H1 (cell line): ENCODE results near the gene DGKI. TPM values are rescaled to one million over a fixed set of nuclear protein-coding genes. Genes with fewer than 3 reads are reported as not detected.

ENCODE experiments used
- CTCF ChIA-PET: fragments of 300-600 bp; sonication (Branson Sonifier 250); formaldehyde crosslinking; loops from one replicate; lab custom pipeline; 2021; ENCODE audit not compliant: partially characterized antibody; lab: Charles Lee
- POLR2A ChIA-PET: fragments of 300-600 bp; sonication (Branson Sonifier 250); formaldehyde crosslinking; loops from one replicate; lab custom pipeline; 2021; ENCODE audit warnings: inconsistent platforms; ENCODE audit not compliant: partially characterized antibody; lab: Charles Lee
- DNase-seq, 2 experiments: peaks; one replicate each; pipeline versions ENCODE4 v3.0.0 to v3.0.0-alpha.2; 2010 to 2022; ENCODE audit warnings: low spot score in 2 of 2, low read depth in 1 of 2, mixed read lengths in 1 of 2
- FAIRE-seq: peaks from 2 replicates; lab custom pipeline; 2011; peaks lifted over from hg19 to GRCh38; lab: Jason Lieb, UNC
- H2AFZ ChIP-seq: 2 replicates; pipeline ENCODE4 v1.8.1; 2012; ENCODE audit warnings: low read length, inconsistent platforms
- H2AK5ac ChIP-seq: 2 replicates; pipeline ENCODE4 v1.6.1; 2013; ENCODE audit warnings: low read depth, low read length
- H2BK120ac ChIP-seq: replicated peaks from 2 replicates; pipeline ENCODE3; 2013; ENCODE audit warnings: low read depth, low read length, inconsistent platforms
- H2BK12ac ChIP-seq: 2 replicates; pipeline ENCODE4 v1.6.1; 2013; ENCODE audit warnings: low read depth, low read length
- H2BK15ac ChIP-seq: 2 replicates; pipeline ENCODE4 v1.6.1; 2013; ENCODE audit warnings: low read length
- H2BK20ac ChIP-seq: 2 replicates; pipeline ENCODE4 v1.6.1; 2013; ENCODE audit warnings: low read length
- H2BK5ac ChIP-seq: 2 replicates; pipeline ENCODE4 v1.6.1; 2013; ENCODE audit warnings: low read depth, low read length
- H3K14ac ChIP-seq: 2 replicates; pipeline ENCODE4 v1.6.1; 2013; ENCODE audit warnings: inconsistent platforms; ENCODE audit not compliant: insufficient read length
- H3K18ac ChIP-seq: 2 replicates; pipeline ENCODE4 v1.6.1; 2013; ENCODE audit warnings: low read length; ENCODE audit errors: extremely low read depth
- H3K23ac ChIP-seq: 2 replicates; pipeline ENCODE4 v1.6.1; 2013; ENCODE audit warnings: inconsistent platforms; ENCODE audit not compliant: insufficient read length
- H3K23me2 ChIP-seq: 2 replicates; pipeline ENCODE4 v1.6.1; 2013; ENCODE audit warnings: low read depth, low read length
- H3K27ac ChIP-seq: 2 replicates; pipeline ENCODE4 v1.6.1; 2011; ENCODE audit warnings: low read depth, low read length, inconsistent platforms
- H3K27me3 ChIP-seq, 4 experiments: replicated peaks in 1 of 4; 1 replicate in 1 of 4; 2 replicates in 3 of 4; pipeline versions ENCODE4 v1.6.1 to v1.8.1; 2011 to 2013; ENCODE audit warnings: low read length in 3 of 4, mild to moderate bottlenecking in 3 of 4, inconsistent platforms in 2 of 4, mixed read lengths in 2 of 4, moderate library complexity in 1 of 4; ENCODE audit not compliant: control insufficient read depth in 3 of 4, insufficient read depth in 3 of 4; ENCODE audit errors: extremely low read depth in 1 of 4
- H3K36me3 ChIP-seq, 4 experiments: 2 replicates each; pipeline versions ENCODE4 v1.6.1 to v1.8.1; 2011 to 2013; ENCODE audit warnings: mild to moderate bottlenecking in 4 of 4, low read length in 3 of 4, moderate library complexity in 2 of 4, control low read depth in 1 of 4, inconsistent platforms in 1 of 4; ENCODE audit not compliant: insufficient read depth in 4 of 4, control insufficient read depth in 2 of 4
- H3K4ac ChIP-seq: replicated peaks from 2 replicates; pipeline ENCODE3; 2013; ENCODE audit warnings: low read length, low read depth, mixed read lengths, inconsistent platforms; ENCODE audit not compliant: insufficient read length
- H3K4me1 ChIP-seq, 4 experiments: replicated peaks in 1 of 4; 1 replicate in 1 of 4; 2 replicates in 3 of 4; pipeline versions ENCODE4 v1.6.1 to v1.8.1; 2011 to 2013; ENCODE audit warnings: low read length in 3 of 4, inconsistent platforms in 2 of 4, mixed read lengths in 1 of 4; ENCODE audit not compliant: insufficient read depth in 4 of 4, control insufficient read depth in 3 of 4
- H3K4me2 ChIP-seq, 2 experiments: 2 replicates each; pipeline versions ENCODE4 v1.6.1 to v1.8.1; 2011 to 2013; ENCODE audit warnings: low read depth in 2 of 2, low read length in 2 of 2, control low read depth in 1 of 2, inconsistent platforms in 1 of 2, mild to moderate bottlenecking in 1 of 2; ENCODE audit not compliant: insufficient read depth in 1 of 2
- H3K4me3 ChIP-seq, 4 experiments: fragments of 200-600, 300-600 bp in 1 of 4; sonication (generic), shearing (Covaris generic), sonication (Bioruptor Twin) in 1 of 4; 2 replicates each; pipeline versions ENCODE4 v1.5.1 to v1.8.1; 2011 to 2016; ENCODE audit warnings: low read length in 4 of 4, low read depth in 3 of 4, control low read depth in 2 of 4, inconsistent platforms in 2 of 4, mild to moderate bottlenecking in 2 of 4, mixed read lengths in 1 of 4, moderate library complexity in 1 of 4; ENCODE audit not compliant: insufficient read depth in 2 of 4; ENCODE audit errors: extremely low read depth in 1 of 4
- H3K56ac ChIP-seq: replicated peaks from 2 replicates; pipeline ENCODE3; 2013; ENCODE audit warnings: low read depth, mild to moderate bottlenecking, mixed read lengths, low read length, inconsistent platforms; ENCODE audit not compliant: insufficient read length
- H3K79me1 ChIP-seq: 2 replicates; pipeline ENCODE4 v1.6.1; 2013; ENCODE audit warnings: low read depth, low read length, control low read depth
- H3K79me2 ChIP-seq, 2 experiments: 2 replicates each; pipeline versions ENCODE4 v1.6.1 to v1.8.1; 2012 to 2013; ENCODE audit warnings: low read length in 2 of 2, mild to moderate bottlenecking in 2 of 2, inconsistent platforms in 1 of 2; ENCODE audit not compliant: insufficient read depth in 2 of 2, control insufficient read depth in 1 of 2
- H3K9ac ChIP-seq, 4 experiments: replicated peaks in 1 of 4; 1 replicate in 1 of 4; 2 replicates in 3 of 4; pipeline versions ENCODE4 v1.6.1 to v1.8.1; 2011 to 2013; ENCODE audit warnings: low read depth in 3 of 4, low read length in 3 of 4, control low read depth in 2 of 4, mild to moderate bottlenecking in 2 of 4, moderate library complexity in 2 of 4, inconsistent platforms in 1 of 4; ENCODE audit errors: extremely low read depth in 1 of 4
- H3K9me3 ChIP-seq, 2 experiments: 2 replicates each; pipeline versions ENCODE4 v1.6.1 to v1.8.1; 2012 to 2013; ENCODE audit warnings: mild to moderate bottlenecking in 2 of 2, moderate library complexity in 2 of 2, control low read depth in 1 of 2, inconsistent platforms in 1 of 2, low read depth in 1 of 2, low read length in 1 of 2, mixed read lengths in 1 of 2; ENCODE audit not compliant: insufficient read depth in 2 of 2
- H4K20me1 ChIP-seq, 2 experiments: replicated peaks in 1 of 2; 2 replicates each; pipeline versions ENCODE3 to v1.8.1; 2011 to 2013; ENCODE audit warnings: inconsistent platforms in 2 of 2, low read length in 2 of 2, mild to moderate bottlenecking in 1 of 2; ENCODE audit not compliant: insufficient read depth in 2 of 2, control insufficient read depth in 1 of 2
- H4K5ac ChIP-seq: 2 replicates; pipeline ENCODE4 v1.6.1; 2013; ENCODE audit warnings: low read length, low read depth, mixed read lengths, inconsistent platforms; ENCODE audit not compliant: insufficient read length
- H4K8ac ChIP-seq: 2 replicates; pipeline ENCODE4 v1.8.0; 2013; ENCODE audit warnings: mild to moderate bottlenecking, moderate library complexity, low read length, inconsistent platforms; ENCODE audit not compliant: insufficient read depth; ENCODE audit errors: extremely low read depth
- H4K91ac ChIP-seq: replicated peaks from 2 replicates; pipeline ENCODE3; 2013; ENCODE audit warnings: low read length, mixed read lengths, inconsistent platforms; ENCODE audit not compliant: insufficient read length
- BCL11A ChIP-seq, 2 experiments: IDR thresholded peaks; one replicate each; pipeline ENCODE4 v1.6.1; 2011; ENCODE audit warnings: low read depth in 2 of 2, low read length in 2 of 2, mild to moderate bottlenecking in 2 of 2
- BRCA1 ChIP-seq: IDR thresholded peaks from 2 replicates; pipeline ENCODE4 v1.6.1; 2012; ENCODE audit warnings: low read depth, low read length, improper control_type of control experiment
- CEBPB ChIP-seq: IDR thresholded peaks from 2 replicates; pipeline ENCODE4 v1.6.1; 2012; ENCODE audit warnings: low read depth, low read length
- CTBP2 ChIP-seq: IDR thresholded peaks from 2 replicates; pipeline ENCODE4 v1.7.0; 2011; ENCODE audit warnings: borderline replicate concordance, mild to moderate bottlenecking, moderate library complexity, mixed read lengths, low read length; ENCODE audit not compliant: insufficient read depth, insufficient read length
- KDM1A ChIP-seq: fragments of 200-600, 300-600 bp; sonication (generic); IDR thresholded peaks from 2 replicates; pipeline ENCODE4 v1.7.1; 2016; ENCODE audit warnings: mild to moderate bottlenecking, low read length, borderline replicate concordance
- NANOG ChIP-seq: IDR thresholded peaks from 2 replicates; pipeline ENCODE4 v1.6.1; 2011; ENCODE audit warnings: low read length, low read depth, mild to moderate bottlenecking, inconsistent platforms; ENCODE audit not compliant: insufficient read depth, poor library complexity, severe bottlenecking
- POLR2A ChIP-seq, 2 experiments: IDR thresholded peaks; 1 replicate in 1 of 2; 2 replicates in 1 of 2; pipeline ENCODE4 v1.6.1; 2011; ENCODE audit warnings: low read depth in 2 of 2, low read length in 2 of 2, mild to moderate bottlenecking in 2 of 2; ENCODE audit errors: control extremely low read depth in 1 of 2
- SIRT6 ChIP-seq: IDR thresholded peaks from one replicate; pipeline ENCODE4 v1.7.1; 2012; ENCODE audit warnings: low read length, inconsistent platforms
- SIX5 ChIP-seq: IDR thresholded peaks from 2 replicates; pipeline ENCODE4 v1.6.1; 2011; ENCODE audit warnings: mild to moderate bottlenecking, low read depth, low read length
- SP1 ChIP-seq: IDR thresholded peaks from 2 replicates; pipeline ENCODE4 v1.6.1; 2011; ENCODE audit warnings: low read depth, low read length
- SUZ12 ChIP-seq: fragments of 200-600 bp; sonication (generic); IDR thresholded peaks from 2 replicates; pipeline ENCODE4 v1.6.1; 2012; ENCODE audit warnings: mild to moderate bottlenecking, inconsistent platforms, low read length, moderate library complexity, mixed read lengths
- WGBS, 2 experiments: shearing (Covaris generic) in 1 of 2; methylation state at CpG; one replicate each; pipeline versions ENCODE4 v1.1.6 to v1.1.7; 2013 to 2015; ENCODE audit warnings: low lambda C conversion rate in 2 of 2, mixed read lengths in 2 of 2, inconsistent platforms in 1 of 2, low coverage in 1 of 2, missing lambda C conversion rate in 1 of 2; ENCODE audit not compliant: insufficient replicate concordance in 2 of 2, insufficient coverage in 1 of 2, insufficient read length in 1 of 2; ENCODE audit errors: extremely low coverage in 1 of 2, missing lambda C conversion rate in 1 of 2; 5-methylcytosine and 5-hydroxymethylcytosine counted together
- polyA plus RNA-seq, 7 experiments: library from polyadenylated mRNA; depleted of rRNA in 3 of 7; stranded (reverse) in 5 of 7; unstranded in 2 of 7; fragments of >200 nt in 5 of 7; fragments of 200-250 nt in 2 of 7; gene quantifications; 1 replicate in 5 of 7; 2 replicates in 1 of 7; 4 replicates in 1 of 7; pipeline versions ENCODE4 v1.2.1 to v1.2.3, GENCODE V29; 2011 to 2013; ENCODE audit warnings: missing spikeins in 2 of 7, mixed read lengths in 2 of 7
- total RNA-seq: library from RNA; stranded (reverse); fragmentation: NEBNext Ultra II Directional; extraction: Animal tissue kit (Norgen Biotek cat#: 25700); gene quantifications from 2 replicates; pipeline ENCODE4 v1.2.1, GENCODE V29; 2021
- TF ChIP-seq, protein P1 (sequence below): IDR thresholded peaks from 2 replicates; pipeline ENCODE4 v1.6.1; 2011; ENCODE audit warnings: low read depth, mild to moderate bottlenecking, low read length; ENCODE audit not compliant: insufficient read depth

Gene DGKI
- total and polyA plus RNA-seq, 2 of the 8 experiments (the other 6 are each of a cell fraction or from before 2014, with no cell fraction given) = 0.20 to 0.71 TPM

DNA sequence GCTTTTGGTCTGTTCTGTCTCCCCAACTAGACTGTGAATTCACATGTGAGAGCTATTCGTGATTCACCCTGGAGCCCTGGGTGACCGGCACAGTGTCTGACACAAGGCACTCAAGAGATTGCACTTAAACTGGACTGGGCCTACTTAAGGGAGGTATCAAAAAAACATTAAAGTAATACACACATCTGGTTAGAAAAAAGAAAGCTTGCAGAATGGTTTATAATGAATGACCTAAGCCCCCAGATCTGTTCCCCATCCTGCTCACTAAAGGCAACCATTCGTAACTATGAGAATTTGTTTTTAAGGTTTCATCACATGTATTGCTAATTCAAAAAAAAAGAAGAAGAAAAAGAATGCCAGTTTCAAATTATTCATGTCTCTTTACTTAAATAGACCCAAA, 74.5 kb downstream of the DGKI start:
- Histone ChIP-seq H3K4ac (no peak overlapping the region), H4K5ac (no peak overlapping the region), H2BK20ac (no peak overlapping the region), H4K20me1 (no peaks in the 10 kb centered on the region), H3K4me2 (no peak overlapping the region), H4K91ac (no peak overlapping the region), H3K4me1 (peaks cover 0 to 6% (median 1%) of the 10 kb centered on the region in 4 experiments; a peak in 2 of 7 replicates), H3K14ac (no peak overlapping the region), H3K56ac (no peak overlapping the region), H4K8ac (no peak overlapping the region), H3K23me2 (no peaks in the 10 kb centered on the region), H3K79me2 (no peaks in the 10 kb centered on the region), H3K4me3 (no peak overlapping the region), H3K79me1 (no peaks in the 10 kb centered on the region), H2BK15ac (no peak overlapping the region), H2AK5ac (no peak overlapping the region), H3K23ac (no peak overlapping the region), H2BK120ac (no peak overlapping the region), H3K9me3 (no peaks in the 10 kb centered on the region), H3K36me3 (no peaks in the 10 kb centered on the region), H2BK12ac (no peak overlapping the region), H3K9ac (no peak overlapping the region), H2BK5ac (no peak overlapping the region), H3K18ac (no peak overlapping the region), H3K27ac (no peak overlapping the region), H3K27me3 (no peaks in the 10 kb centered on the region), H2AFZ (no peak overlapping the region)
- WGBS, 2 experiments = 92% methylated on average over 3 of the region's 3 CpGs; no CpG with 5 or more reads in 1 of the 2 experiments
- ChIA-PET POLR2A (interaction anchor here (1.6 kb wide), 1 partner anchor 9 kb away, joined by 3 read pairs; no protein-coding TSS in a partner anchor), CTCF (interaction anchor here (1.0 kb wide), 1 partner anchor 32 kb away, joined by 3 read pairs; no protein-coding TSS in a partner anchor)
- no peak for FAIRE-seq
- DNase-seq = no peak
- TF ChIP-seq BRCA1 = no peak
- TF ChIP-seq NANOG = no peak
- no peak for TF ChIP-seq BCL11A (IDR thresholded peaks at IDR 0.05; ENCODE audit: low read depth in 2 of 2, low read length in 2 of 2)
- no peak for TF ChIP-seq SP1
- no peak for TF ChIP-seq SUZ12
- TF ChIP-seq KDM1A = no peak
- no peak for TF ChIP-seq SIX5
- no peak for TF ChIP-seq POLR2A (IDR thresholded peaks at IDR 0.05; ENCODE audit: control extremely low read depth in 1 of 2, low read depth in 2 of 2, low read length in 2 of 2)
- TF ChIP-seq CEBPB = no peak
- TF ChIP-seq CTBP2 = no peak
- TF ChIP-seq, protein P1, sequence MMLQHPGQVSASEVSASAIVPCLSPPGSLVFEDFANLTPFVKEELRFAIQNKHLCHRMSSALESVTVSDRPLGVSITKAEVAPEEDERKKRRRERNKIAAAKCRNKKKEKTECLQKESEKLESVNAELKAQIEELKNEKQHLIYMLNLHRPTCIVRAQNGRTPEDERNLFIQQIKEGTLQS = no peak
- TF ChIP-seq SIRT6 = no peak
